Panc1 (cell line): ENCODE data around the gene MLF1. TPM values are rescaled to one million over a fixed set of nuclear protein-coding genes. Genes with fewer than 3 reads are reported as not detected.

ENCODE experiments used
- ATAC-seq: fragments of 200-7000 bp; cut with Tn5 transposase; 2 replicates; pipeline ENCODE4 v1.9.1; 2020; ENCODE audit warnings: mild to moderate bottlenecking, moderate library complexity
- BruUV-seq: library from RNA; stranded (reverse); fragments of 400-500 nt; replicated peaks from 2 replicates; lab custom pipeline; 2021; lab: Mats Ljungman, UMichigan
- CTCF ChIA-PET: fragments of 300-600 bp; sonication (Branson Sonifier 250); formaldehyde crosslinking; loops from one replicate; lab custom pipeline; 2022; ENCODE audit warnings: antibody characterized with exemption; lab: Charles Lee
- POLR2A ChIA-PET: fragments of 300-600 bp; sonication (Branson Sonifier 250); formaldehyde crosslinking; loops from one replicate; lab custom pipeline; 2022; ENCODE audit warnings: antibody characterized with exemption; lab: Charles Lee
- DNase-seq: peaks from one replicate; pipeline ENCODE4 v3.0.0-alpha.2; 2010; ENCODE audit warnings: low read depth, low spot score
- H3K27ac ChIP-seq: 2 replicates; pipeline ENCODE4 v1.5.1; 2011; ENCODE audit warnings: mild to moderate bottlenecking, low read length, inconsistent platforms
- H3K27me3 ChIP-seq: fragments of 200-500 bp; sonication (Bioruptor generic); 2 replicates; pipeline ENCODE4 v1.6.0; 2014; ENCODE audit warnings: low read length, inconsistent platforms; ENCODE audit not compliant: control insufficient read depth, insufficient read depth
- H3K36me3 ChIP-seq: fragments of 200-500 bp; sonication (Bioruptor generic); 2 replicates; pipeline ENCODE4 v1.5.1; 2014; ENCODE audit warnings: inconsistent platforms, mild to moderate bottlenecking, low read length, moderate library complexity; ENCODE audit not compliant: control insufficient read depth, insufficient read depth
- H3K4me1 ChIP-seq: 2 replicates; pipeline ENCODE4 v1.5.1; 2011; ENCODE audit warnings: inconsistent platforms, mild to moderate bottlenecking, low read length, moderate library complexity; ENCODE audit not compliant: control insufficient read depth, insufficient read depth
- H3K4me3 ChIP-seq, 2 experiments: 2 replicates each; pipeline ENCODE4 v1.5.1; 2011 to 2012; ENCODE audit warnings: low read depth in 2 of 2, low read length in 2 of 2, mild to moderate bottlenecking in 2 of 2, inconsistent platforms in 1 of 2, moderate library complexity in 1 of 2
- H3K9me3 ChIP-seq: fragments of 200-500 bp; sonication (Bioruptor generic); 2 replicates; pipeline ENCODE4 v1.5.1; 2014; ENCODE audit warnings: low read depth, mild to moderate bottlenecking, inconsistent platforms, low read length, moderate library complexity; ENCODE audit not compliant: control insufficient read depth, insufficient read depth
- POLR2AphosphoS5 ChIP-seq: IDR thresholded peaks from 2 replicates; pipeline ENCODE4 v1.6.1; 2012; ENCODE audit warnings: mild to moderate bottlenecking, low read depth, low read length, moderate library complexity
- REST ChIP-seq, 2 experiments: IDR thresholded peaks; 2 replicates each; pipeline ENCODE4 v1.6.1; 2011 to 2012; ENCODE audit warnings: low read depth in 2 of 2, control low read depth in 1 of 2, low read length in 1 of 2, mild to moderate bottlenecking in 1 of 2, moderate library complexity in 1 of 2; ENCODE audit not compliant: insufficient read depth in 1 of 2
- SIN3A ChIP-seq: IDR thresholded peaks from 2 replicates; pipeline ENCODE4 v1.6.1; 2012; ENCODE audit warnings: low read depth, mild to moderate bottlenecking, low read length, moderate library complexity, borderline replicate concordance; ENCODE audit not compliant: insufficient read depth
- TCF7L2 ChIP-seq: IDR thresholded peaks from 2 replicates; pipeline ENCODE4 v1.6.1; 2011; ENCODE audit warnings: mild to moderate bottlenecking, low read depth, low read length, inconsistent platforms
- in situ Hi-C: cut with HindIII; loops from 2 replicates; pipeline ENCODE4 v1.10.0; 2016; ENCODE audit warnings: low sequenced_read_pairs, low pct_unique_long_range_greater_than_20kb
- intact Hi-C: fragments of 100-400 bp; cut with micrococcal nuclease; formaldehyde crosslinking; loops from one replicate; pipeline ENCODE4 v1.10.0; 2022; ENCODE audit not compliant: unreplicated experiment
- total RNA-seq: library from RNA; stranded (reverse); gene quantifications from one replicate; pipeline ENCODE4 v1.2.1, GENCODE V29; 2021; ENCODE audit not compliant: unreplicated experiment
- TF ChIP-seq, protein P1 (sequence below): fragments of 450-650 bp; IDR thresholded peaks from 2 replicates; pipeline ENCODE4 v1.5.1; 2017; ENCODE audit warnings: mild to moderate bottlenecking

The MLF1 gene
- total RNA-seq, 1 experiment from 2014 or later, result 51.4 TPM

DNA sequence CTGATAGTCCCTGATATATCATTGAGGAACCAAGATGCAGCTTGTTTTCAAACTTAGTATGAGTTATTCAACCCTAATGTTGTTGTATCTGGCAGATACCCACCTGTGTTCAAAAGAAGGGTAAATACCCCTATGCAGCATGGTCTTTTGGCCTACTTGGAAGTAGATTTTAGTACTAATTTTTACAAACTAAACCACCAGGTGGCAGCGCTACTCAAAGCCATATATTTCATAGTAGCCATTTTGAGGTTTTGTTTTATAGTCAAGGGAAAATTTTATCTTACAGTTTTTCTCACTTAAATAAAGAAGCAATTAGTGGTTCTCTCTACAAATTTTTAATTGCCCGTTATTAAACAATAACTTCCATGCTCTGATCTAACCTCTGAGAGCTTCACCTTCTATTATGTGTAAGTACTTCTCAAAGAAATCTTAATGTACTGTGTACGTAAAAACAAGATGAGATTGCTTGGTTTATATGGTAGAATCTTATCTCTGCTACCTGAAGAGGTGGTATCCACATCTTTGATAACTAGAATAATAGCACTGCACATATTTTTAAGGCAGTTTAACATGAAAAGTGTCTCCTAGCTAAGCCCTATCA lies 31.5 kb upstream of the MLF1 start:
- ATAC-seq, result peak; percentile 82
- ChIA-PET POLR2A (no interaction called here), CTCF (interaction anchor here (0.6 kb wide), 1 partner anchor 252 kb away, joined by 4 read pairs; no protein-coding TSS in a partner anchor)
- Histone ChIP-seq H3K9me3 (no peaks in the 10 kb centered on the region), H3K36me3 (no peaks in the 10 kb centered on the region; the same call in 1 of the 2 replicates), H3K27me3 (no peaks in the 10 kb centered on the region), H3K4me3 (no peak overlapping the region), H3K4me1 (no peaks in the 10 kb centered on the region), H3K27ac (peak overlapping the region; percentile 9; the same call in 1 of the 2 replicates)
- in situ Hi-C loops (no loop called here), intact Hi-C loops (loop anchor here (5.0 to 10.0 kb wide), 5 partner anchors 105 to 1005 kb away; partner anchors contain the start of gene GFM1)
- no TSS peak for BruUV-seq
- TF ChIP-seq SIN3A (no peak), REST (IDR thresholded peaks at IDR 0.05; ENCODE audit: insufficient read depth in 1 of 2, low read depth in 2 of 2, low read length in 1 of 2) (no peak)
- TF ChIP-seq, protein P1, sequence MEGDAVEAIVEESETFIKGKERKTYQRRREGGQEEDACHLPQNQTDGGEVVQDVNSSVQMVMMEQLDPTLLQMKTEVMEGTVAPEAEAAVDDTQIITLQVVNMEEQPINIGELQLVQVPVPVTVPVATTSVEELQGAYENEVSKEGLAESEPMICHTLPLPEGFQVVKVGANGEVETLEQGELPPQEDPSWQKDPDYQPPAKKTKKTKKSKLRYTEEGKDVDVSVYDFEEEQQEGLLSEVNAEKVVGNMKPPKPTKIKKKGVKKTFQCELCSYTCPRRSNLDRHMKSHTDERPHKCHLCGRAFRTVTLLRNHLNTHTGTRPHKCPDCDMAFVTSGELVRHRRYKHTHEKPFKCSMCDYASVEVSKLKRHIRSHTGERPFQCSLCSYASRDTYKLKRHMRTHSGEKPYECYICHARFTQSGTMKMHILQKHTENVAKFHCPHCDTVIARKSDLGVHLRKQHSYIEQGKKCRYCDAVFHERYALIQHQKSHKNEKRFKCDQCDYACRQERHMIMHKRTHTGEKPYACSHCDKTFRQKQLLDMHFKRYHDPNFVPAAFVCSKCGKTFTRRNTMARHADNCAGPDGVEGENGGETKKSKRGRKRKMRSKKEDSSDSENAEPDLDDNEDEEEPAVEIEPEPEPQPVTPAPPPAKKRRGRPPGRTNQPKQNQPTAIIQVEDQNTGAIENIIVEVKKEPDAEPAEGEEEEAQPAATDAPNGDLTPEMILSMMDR, result peak; percentile 69; the same call in 1 of the 2 replicates
- DNase-seq, result peak; percentile 18

DNA sequence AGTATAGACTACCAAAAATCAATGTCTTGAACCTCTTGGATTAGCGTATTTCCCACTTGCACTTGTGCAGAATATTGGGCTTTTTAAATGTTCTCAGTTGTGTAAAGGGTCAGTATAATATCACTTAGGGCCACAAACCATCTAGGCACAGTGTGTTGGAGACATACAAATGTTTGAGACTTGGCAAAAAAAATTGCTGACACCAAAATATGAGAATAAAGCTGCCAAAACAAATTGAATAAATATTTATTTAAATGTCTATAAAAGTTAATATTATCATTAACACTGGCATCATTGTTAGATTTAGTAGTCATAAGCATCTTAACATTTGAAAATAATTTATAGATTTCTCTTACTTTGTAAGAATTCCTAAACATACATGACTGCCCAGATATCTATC lies 30.9 kb upstream of the MLF1 start:
- TF ChIP-seq SIN3A (no peak), REST (IDR thresholded peaks at IDR 0.05; ENCODE audit: insufficient read depth in 1 of 2, low read depth in 2 of 2, low read length in 1 of 2) (no peak), POLR2AphosphoS5 (no peak), TCF7L2 (no peak)
- TF ChIP-seq, protein P1, result no peak
- CTCF ChIA-PET, result no interaction called here
- intact Hi-C loops (loop anchor here (10.0 kb wide), 1 partner anchor 105 kb away; the partner anchor contains the start of gene GFM1), in situ Hi-C loops (no loop called here)
- no peaks in the 10 kb centered on the region for H3K9me3 ChIP-seq
- POLR2A ChIA-PET, result interaction anchor here (0.7 kb wide), 1 partner anchor 31 kb away, joined by 3 read pairs; the partner anchor contains the start of gene MLF1
- peak overlapping the region; percentile 9; the same call in 1 of the 2 replicates for H3K27ac ChIP-seq
- ATAC-seq (no peak), DNase-seq (no peak)
- BruUV-seq, result no TSS peak
- H3K27me3 ChIP-seq, result no peaks in the 10 kb centered on the region
- no peaks in the 10 kb centered on the region for H3K4me1 ChIP-seq
- no peak overlapping the region for H3K4me3 ChIP-seq
- H3K36me3 ChIP-seq, result no peaks in the 10 kb centered on the region; the same call in 1 of the 2 replicates
